GM12891 (cell line): ENCODE measurements around the gene CRTC1.

ENCODE experiments used
- PAX5 ChIP-seq: IDR thresholded peaks from 2 replicates; pipeline ENCODE4 v1.6.1; 2011; ENCODE audit warnings: low read length, moderate library complexity, mild to moderate bottlenecking; ENCODE audit not compliant: insufficient read depth, severe bottlenecking
- POLR2A ChIP-seq: IDR thresholded peaks from 2 replicates; pipeline ENCODE4 v1.6.1; 2011; ENCODE audit warnings: low read depth, low read length, control low read depth
- POLR2AphosphoS5 ChIP-seq: IDR thresholded peaks from 2 replicates; pipeline ENCODE4 v1.6.1; 2011; ENCODE audit warnings: low read depth, low read length, control low read depth
- POU2F2 ChIP-seq: IDR thresholded peaks from 2 replicates; pipeline ENCODE4 v1.6.1; 2011; ENCODE audit warnings: low read depth, mild to moderate bottlenecking, control low read depth, low read length, moderate library complexity
- SPI1 ChIP-seq: IDR thresholded peaks from 2 replicates; pipeline ENCODE4 v1.6.1; 2011; ENCODE audit warnings: low read depth, low read length, control low read depth
- TAF1 ChIP-seq: IDR thresholded peaks from 2 replicates; pipeline ENCODE4 v1.6.1; 2011; ENCODE audit warnings: low read depth, low read length, control low read depth

- TF ChIP-seq POLR2AphosphoS5, result no peak
- TF ChIP-seq POLR2A, result no peak
- TF ChIP-seq TAF1, result no peak
- TF ChIP-seq PAX5, result no peak
- TF ChIP-seq POU2F2, result no peak
- TF ChIP-seq SPI1, result no peak
These were observed 14.2 kb downstream of the CRTC1 start for GRCh38 chr19:18697680-18698079.
